SK-N-SH (cell line): ENCODE results near the gene TULP3. TPM values are rescaled to one million over a fixed set of nuclear protein-coding genes. Genes with fewer than 3 reads are reported as not detected.

Experiments
- CTCF ChIA-PET: fragments of 300-600, 350-600 bp; formaldehyde crosslinking; extraction: SDS; loops from one replicate; lab custom pipeline; 2021; lab: Yijun Ruan, JAX
- POLR2A ChIA-PET: fragments of 350-600 bp; sonication (Branson Sonifier 250); formaldehyde crosslinking; extraction: SDS; loops from one replicate; lab custom pipeline; 2020; ENCODE audit warnings: antibody characterized with exemption, inconsistent platforms; lab: Yijun Ruan, JAX
- DNase-seq: peaks from one replicate; pipeline ENCODE4 v3.0.0; 2012
- H2AFZ ChIP-seq: fragments of 200-600 bp; sonication (generic); 2 replicates; pipeline ENCODE4 v1.8.1; 2016; ENCODE audit warnings: antibody characterized with exemption, mild to moderate bottlenecking, low read depth
- H3F3A ChIP-seq: fragments of 200-600 bp; sonication (generic); replicated peaks from 2 replicates; pipeline ENCODE3; 2016; ENCODE audit warnings: antibody characterized with exemption, mild to moderate bottlenecking; ENCODE audit not compliant: insufficient read depth
- H3K27ac ChIP-seq, 2 experiments: fragments of 200-500 bp in 1 of 2; fragments of 200-600 bp in 1 of 2; sonication (Bioruptor generic) in 1 of 2; sonication (generic), shearing (Covaris generic) in 1 of 2; 2 replicates each; pipeline versions ENCODE4 v1.5.1 to v1.6.1; 2014 to 2016; ENCODE audit warnings: low read depth in 2 of 2, inconsistent platforms in 1 of 2, low read length in 1 of 2, mild to moderate bottlenecking in 1 of 2, mixed read lengths in 1 of 2
- H3K27me3 ChIP-seq: fragments of 200-600 bp; sonication (generic), shearing (Covaris generic); 2 replicates; pipeline ENCODE4 v1.6.1; 2016; ENCODE audit warnings: mixed run types; ENCODE audit not compliant: insufficient read depth
- H3K36me3 ChIP-seq, 2 experiments: fragments of 200-500 bp in 1 of 2; fragments of 200-600 bp in 1 of 2; sonication (Bioruptor generic) in 1 of 2; sonication (generic) in 1 of 2; replicated peaks in 1 of 2; 2 replicates each; pipeline versions ENCODE3 to v1.5.1; 2014 to 2016; ENCODE audit warnings: low read length in 1 of 2, mild to moderate bottlenecking in 1 of 2; ENCODE audit not compliant: insufficient read depth in 2 of 2, control insufficient read depth in 1 of 2
- H3K4me1 ChIP-seq, 2 experiments: fragments of 200-500 bp in 1 of 2; fragments of 200-600 bp in 1 of 2; sonication (Bioruptor generic) in 1 of 2; sonication (generic), shearing (Covaris generic) in 1 of 2; 2 replicates each; pipeline versions ENCODE4 v1.5.1 to v1.6.1; 2014 to 2016; ENCODE audit warnings: low read depth in 1 of 2, low read length in 1 of 2, mixed run types in 1 of 2; ENCODE audit not compliant: insufficient read depth in 2 of 2, control insufficient read depth in 1 of 2
- H3K4me2 ChIP-seq: fragments of 200-600 bp; sonication (generic), shearing (Covaris generic); 2 replicates; pipeline ENCODE4 v1.6.1; 2017; ENCODE audit warnings: mixed run types
- H3K4me3 ChIP-seq, 2 experiments: fragments of 200-500 bp in 1 of 2; fragments of 200-600 bp in 1 of 2; sonication (Bioruptor generic) in 1 of 2; sonication (generic), shearing (Covaris generic) in 1 of 2; 2 replicates each; pipeline versions ENCODE4 v1.5.1 to v1.8.1; 2014 to 2016; ENCODE audit warnings: low read depth in 2 of 2, inconsistent platforms in 1 of 2, low read length in 1 of 2, mild to moderate bottlenecking in 1 of 2, mixed read lengths in 1 of 2, moderate library complexity in 1 of 2
- H3K79me2 ChIP-seq: fragments of 200-600 bp; sonication (generic); 2 replicates; pipeline ENCODE4 v1.8.1; 2017; ENCODE audit warnings: mild to moderate bottlenecking; ENCODE audit not compliant: insufficient read depth
- H3K9ac ChIP-seq: fragments of 200-600 bp; sonication (generic); 2 replicates; pipeline ENCODE4 v1.6.1; 2017; ENCODE audit warnings: mixed run types
- H3K9me2 ChIP-seq: fragments of 200-600 bp; sonication (generic); 2 replicates; pipeline ENCODE4 v1.6.1; 2017; ENCODE audit warnings: mixed run types
- H3K9me3 ChIP-seq: fragments of 200-600 bp; sonication (generic); 2 replicates; pipeline ENCODE4 v1.6.1; 2017; ENCODE audit warnings: mixed run types, mild to moderate bottlenecking, moderate library complexity
- H4K20me1 ChIP-seq: fragments of 200-600 bp; sonication (generic); 2 replicates; pipeline ENCODE4 v1.6.1; 2017; ENCODE audit warnings: mild to moderate bottlenecking, mixed run types; ENCODE audit not compliant: insufficient read depth
- ELF1 ChIP-seq: IDR thresholded peaks from 2 replicates; pipeline ENCODE4 v1.4.0; 2012
- EZH2phosphoT487 ChIP-seq: fragments of 200-600 bp; sonication (generic); IDR thresholded peaks from 2 replicates; pipeline ENCODE4 v1.6.1; 2017; ENCODE audit warnings: low read depth, mixed run types, mild to moderate bottlenecking, antibody characterized with exemption, moderate library complexity, borderline replicate concordance
- FOXM1 ChIP-seq: IDR thresholded peaks from 2 replicates; pipeline ENCODE4 v1.4.0; 2012; ENCODE audit warnings: low read depth, mild to moderate bottlenecking
- GATA2 ChIP-seq: sonication (generic); formaldehyde crosslinking; IDR thresholded peaks from 2 replicates; pipeline ENCODE4 v1.5.0; 2020; ENCODE audit warnings: mild to moderate bottlenecking, missing genetic modification reagents
- IRF3 ChIP-seq: fragments of 150-350 bp; IDR thresholded peaks from 2 replicates; pipeline ENCODE4 v1.6.1; 2016; ENCODE audit warnings: mild to moderate bottlenecking, low read depth, low read length
- JUND ChIP-seq: IDR thresholded peaks from 2 replicates; pipeline ENCODE4 v1.4.0; 2012
- MAX ChIP-seq: IDR thresholded peaks from 2 replicates; pipeline ENCODE4 v1.4.0; 2012; ENCODE audit warnings: low read depth
- MEF2A ChIP-seq: IDR thresholded peaks from 2 replicates; pipeline ENCODE4 v1.4.0; 2012; ENCODE audit warnings: low read depth, borderline replicate concordance
- POLR2AphosphoS5 ChIP-seq: IDR thresholded peaks from 2 replicates; pipeline ENCODE4 v1.6.1; 2012; ENCODE audit warnings: low read depth, low read length
- RAD21 ChIP-seq: IDR thresholded peaks from 2 replicates; pipeline ENCODE4 v1.6.1; 2012; ENCODE audit warnings: mild to moderate bottlenecking, low read length
- TAF1 ChIP-seq: IDR thresholded peaks from 2 replicates; pipeline ENCODE4 v1.6.1; 2012; ENCODE audit warnings: low read depth, mild to moderate bottlenecking, low read length, moderate library complexity, borderline replicate concordance
- ZBTB33 ChIP-seq: IDR thresholded peaks from 2 replicates; pipeline ENCODE4 v1.4.0; 2012; ENCODE audit warnings: low read depth, borderline replicate concordance
- WGBS: methylation state at CpG from one replicate; pipeline ENCODE4 v1.1.6; 2017; ENCODE audit warnings: low lambda C conversion rate; 5-methylcytosine and 5-hydroxymethylcytosine counted together
- polyA plus RNA-seq, 3 experiments: library from polyadenylated mRNA; depleted of rRNA; stranded (reverse); fragments of >200 nt; gene quantifications; 2 replicates each; pipeline ENCODE4 v1.2.3, GENCODE V29; 2012

TULP3 gene
- polyA plus RNA-seq, 1 of the 3 experiments (the other 2 are of a cell fraction): 22.6 TPM

- POLR2A ChIA-PET: no interaction called here
- no peaks in the 10 kb centered on the region for H3K27me3 ChIP-seq
- H3F3A ChIP-seq: peaks cover 20% of the 10 kb centered on the region
- H3K27ac ChIP-seq: no peak overlapping the region
- peaks cover 59% of the 10 kb centered on the region for H3K79me2 ChIP-seq
- no peak overlapping the region for H3K4me3 ChIP-seq
- no peak overlapping the region for H3K9ac ChIP-seq
- H3K4me2 ChIP-seq: peak overlapping the region; percentile 90; the same call in 1 of the 2 replicates
- CTCF ChIA-PET: interaction anchor here (1.4 to 2.2 kb wide), 2 partner anchors 9 to 73 kb away, joined by 3 to 8 read pairs; no protein-coding TSS in a partner anchor
- H3K9me3 ChIP-seq: no peaks in the 10 kb centered on the region
- no peak for TF ChIP-seq POLR2AphosphoS5
- no peak for TF ChIP-seq ZBTB33
- TF ChIP-seq EZH2phosphoT487: no peak
- H4K20me1 ChIP-seq: peaks cover 25% of the 10 kb centered on the region; the same call in 1 of the 2 replicates
- H3K36me3 ChIP-seq: no peaks in the 10 kb centered on the region
- WGBS: 99% methylated on average over 5 of the region's 5 CpGs
- H2AFZ ChIP-seq: no peak overlapping the region
- H3K9me2 ChIP-seq: no peaks in the 10 kb centered on the region
- peaks cover 17 to 22% of the 10 kb centered on the region in 2 experiments for H3K4me1 ChIP-seq
- DNase-seq: no peak
These were observed 71.0 kb downstream of the TULP3 start for GRCh38 chr12:2961705-2962104.

GRCh38 chr12:2963154-2963759, 72.6 kb downstream of the TULP3 start:
- Histone ChIP-seq H3K4me2 (no peak overlapping the region), H3K9me2 (no peaks in the 10 kb centered on the region), H4K20me1 (peaks cover 25% of the 10 kb centered on the region; the same call in 1 of the 2 replicates), H2AFZ (no peak overlapping the region), H3K27ac (no peak overlapping the region), H3K27me3 (no peaks in the 10 kb centered on the region), H3K4me1 (peaks cover 9 to 15% of the 10 kb centered on the region in 2 experiments; a peak in 3 of 4 replicates), H3K36me3 (no peaks in the 10 kb centered on the region), H3K9me3 (no peaks in the 10 kb centered on the region), H3K4me3 (no peak overlapping the region), H3K79me2 (peaks cover 62% of the 10 kb centered on the region), H3F3A (peaks cover 15% of the 10 kb centered on the region), H3K9ac (no peak overlapping the region)
- no peak for DNase-seq
- TF ChIP-seq MAX (no peak), IRF3 (no peak), ELF1 (no peak), FOXM1 (no peak), JUND (no peak), GATA2 (CRISPR knock-in tag) (no peak), RAD21 (no peak), MEF2A (no peak), TAF1 (no peak)
- POLR2A ChIA-PET: no interaction called here
- CTCF ChIA-PET: interaction anchor here (0.8 to 2.0 kb wide), 3 partner anchors 78 to 118 kb away, joined by 3 to 5 read pairs (median 3); no protein-coding TSS in a partner anchor
- WGBS: 85% methylated on average over 9 of the region's 9 CpGs
